ENCODE data around the gene NARS2.
"Not testable (repeated sequence)": the region's sequence is repeated elsewhere in the genome, so short reads cannot be mapped to it uniquely, and the experiment has no call there.

NARS2 gene

DNA sequence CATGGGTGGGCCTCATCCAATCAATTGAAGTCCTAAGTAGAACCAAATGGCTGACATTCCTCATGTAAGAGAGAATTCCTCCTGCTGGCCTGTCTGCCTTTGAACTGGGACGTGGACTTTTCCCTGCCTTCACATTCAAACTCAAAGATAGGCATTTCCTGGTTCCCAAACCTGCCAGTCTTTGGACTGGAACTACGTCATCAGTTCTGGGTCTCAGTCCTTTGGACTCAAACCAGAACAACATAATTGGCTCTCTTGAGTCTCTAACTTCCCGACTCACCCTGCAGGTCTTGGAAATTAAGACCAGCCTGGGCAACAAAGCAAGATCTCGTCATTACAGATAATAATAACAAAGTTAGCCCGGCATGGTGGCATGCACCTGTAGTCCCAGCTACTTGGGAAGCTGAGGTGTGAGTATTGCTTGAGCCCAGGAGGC lies 38.7 kb upstream of the NARS2 start:
- Histone ChIP-seq H3K9me3 (ENCODE audit: control insufficient read depth, low read length) (peaks cover 5% of the 10 kb centered on the region), H2AFZ (ENCODE audit: low read depth, low read length) (no peak overlapping the region), H2AK5ac (ENCODE audit: low read length, severe bottlenecking) (no peak overlapping the region), H3K79me1 (replicated peaks; ENCODE audit: low read length, poor library complexity, severe bottlenecking) (no peaks in the 10 kb centered on the region), H2BK15ac (ENCODE audit: low read depth, poor library complexity, severe bottlenecking) (no peak overlapping the region), H4K8ac (ENCODE audit: low read length) (no peak overlapping the region), H3K4me2 (ENCODE audit: low read length, poor library complexity, severe bottlenecking) (no peak overlapping the region), H3K9ac (ENCODE audit: low read length) (no peak overlapping the region), H3K36me3 (ENCODE audit: control insufficient read depth in 1 of 2, insufficient read depth in 2 of 2, low read depth in 1 of 2, low read length in 2 of 2) (no peaks in the 10 kb centered on the region), H2BK5ac (ENCODE audit: low read depth, low read length, poor library complexity, severe bottlenecking) (no peak overlapping the region), H4K91ac (ENCODE audit: low read length) (no peak overlapping the region), H2BK120ac (ENCODE audit: low read depth, low read length) (no peak overlapping the region), H3K4me1 (ENCODE audit: control insufficient read depth, insufficient read depth, low read depth, low read length) (no peaks in the 10 kb centered on the region), H3K27ac (ENCODE audit: low read length, poor library complexity, severe bottlenecking) (no peak overlapping the region), H3K14ac (ENCODE audit: low read length in 2 of 2) (no peak overlapping the region), H3K4ac (ENCODE audit: low read depth in 1 of 2, low read length in 2 of 2) (no peak overlapping the region), H2BK12ac (ENCODE audit: low read length in 2 of 2) (no peak overlapping the region), H3K4me3 (ENCODE audit: insufficient read depth in 1 of 2, low read depth in 1 of 2, low read length in 2 of 2) (no peak overlapping the region), H3K18ac (ENCODE audit: low read depth in 1 of 2, low read length in 2 of 2) (no peak overlapping the region), H3K27me3 (ENCODE audit: control insufficient read depth in 1 of 2, insufficient read depth in 1 of 2, low read length in 2 of 2) (peaks cover 0 to 4% of the 10 kb centered on the region in 2 experiments), H3K23ac (ENCODE audit: low read length in 2 of 2) (no peak overlapping the region)
- 66% methylated on average over 5 of the region's 5 CpGs for WGBS
- DNase-seq, result no peak

DNA sequence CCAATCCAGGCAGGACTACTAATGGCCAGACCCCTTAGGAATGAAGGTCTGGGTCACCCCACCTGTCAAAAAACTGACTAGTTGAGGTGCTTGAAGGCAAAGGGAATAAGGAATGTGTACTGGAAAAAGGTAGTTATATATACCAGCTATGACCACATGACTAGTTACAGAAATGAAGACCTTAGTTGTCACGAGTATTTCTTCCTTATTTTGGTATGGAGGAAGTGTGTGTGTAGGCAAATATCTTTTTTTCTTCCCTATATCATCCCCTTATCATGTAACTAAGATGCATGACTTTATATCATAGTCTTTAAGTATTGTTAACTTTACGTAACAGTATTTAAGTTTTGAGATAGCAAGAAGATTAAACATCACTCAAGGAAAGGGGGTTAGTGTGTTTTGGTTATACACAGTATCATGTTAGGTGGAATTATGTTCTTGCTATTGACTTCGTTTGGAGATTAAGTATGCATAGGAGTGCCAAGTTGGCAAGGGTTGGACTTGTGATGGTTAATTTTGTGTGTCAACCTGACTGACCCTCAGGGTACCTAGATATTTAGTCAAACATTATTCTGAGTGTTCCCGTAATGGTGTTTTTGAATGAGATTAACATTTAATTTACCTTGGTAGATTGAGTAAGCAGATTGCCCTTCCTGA lies 38.2 kb upstream of the NARS2 start:
- Histone ChIP-seq H2BK5ac (ENCODE audit: low read depth, low read length, poor library complexity, severe bottlenecking) (no peak overlapping the region), H3K4me1 (ENCODE audit: control insufficient read depth, insufficient read depth, low read depth, low read length) (no peaks in the 10 kb centered on the region), H3K4ac (ENCODE audit: low read depth in 1 of 2, low read length in 2 of 2) (no peak overlapping the region), H3K4me2 (ENCODE audit: low read length, poor library complexity, severe bottlenecking) (no peak overlapping the region), H4K8ac (ENCODE audit: low read length) (no peak overlapping the region), H3K9me3 (ENCODE audit: control insufficient read depth, low read length) (peaks cover under 1% of the 10 kb centered on the region), H3K23ac (ENCODE audit: low read length in 2 of 2) (no peak overlapping the region), H2AK5ac (ENCODE audit: low read length, severe bottlenecking) (no peak overlapping the region), H3K18ac (ENCODE audit: low read depth in 1 of 2, low read length in 2 of 2) (no peak overlapping the region), H4K91ac (ENCODE audit: low read length) (no peak overlapping the region), H3K27ac (ENCODE audit: low read length, poor library complexity, severe bottlenecking) (no peak overlapping the region), H3K79me1 (replicated peaks; ENCODE audit: low read length, poor library complexity, severe bottlenecking) (no peaks in the 10 kb centered on the region), H3K9ac (ENCODE audit: low read length) (no peak overlapping the region), H2BK120ac (ENCODE audit: low read depth, low read length) (no peak overlapping the region), H3K27me3 (ENCODE audit: control insufficient read depth in 1 of 2, insufficient read depth in 1 of 2, low read length in 2 of 2) (peaks cover 0 to 4% of the 10 kb centered on the region in 2 experiments), H2AFZ (ENCODE audit: low read depth, low read length) (no peak overlapping the region), H3K4me3 (ENCODE audit: insufficient read depth in 1 of 2, low read depth in 1 of 2, low read length in 2 of 2) (no peak overlapping the region), H2BK15ac (ENCODE audit: low read depth, poor library complexity, severe bottlenecking) (no peak overlapping the region), H3K14ac (ENCODE audit: low read length in 2 of 2) (no peak overlapping the region), H2BK12ac (ENCODE audit: low read length in 2 of 2) (no peak overlapping the region), H3K36me3 (ENCODE audit: control insufficient read depth in 1 of 2, insufficient read depth in 2 of 2, low read depth in 1 of 2, low read length in 2 of 2) (no peaks in the 10 kb centered on the region)
- 83% methylated on average over 3 of the region's 4 CpGs for WGBS
- no peak for DNase-seq

DNA sequence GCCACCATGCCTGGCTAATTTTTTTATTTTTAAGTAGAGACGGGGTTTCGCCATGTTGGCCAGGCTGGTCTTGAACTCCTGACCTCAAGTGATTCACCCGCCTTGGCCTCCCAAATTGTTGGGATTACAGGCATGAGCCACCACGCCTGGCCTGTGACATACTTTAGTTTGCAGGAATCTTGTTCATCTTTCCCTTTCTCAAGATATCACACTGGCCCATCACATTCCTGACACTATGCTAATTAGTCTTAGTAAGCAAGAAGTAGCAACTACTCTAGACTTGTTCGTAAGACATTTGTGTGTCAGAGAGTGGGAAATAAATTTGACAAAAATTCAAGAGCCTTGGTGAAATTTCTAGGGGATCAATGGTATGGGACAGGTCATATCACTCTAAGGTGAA lies 34.7 kb upstream of the NARS2 start:
- not testable (repeated sequence) for DNase-seq; H3K79me1 ChIP-seq (replicated peaks; ENCODE audit: low read length, poor library complexity, severe bottlenecking); H3K36me3 ChIP-seq (ENCODE audit: control insufficient read depth in 1 of 2, insufficient read depth in 2 of 2, low read depth in 1 of 2, low read length in 2 of 2); H2AFZ ChIP-seq (ENCODE audit: low read depth, low read length); H4K8ac ChIP-seq (ENCODE audit: low read length); H3K14ac ChIP-seq (ENCODE audit: low read length in 2 of 2); H3K4me3 ChIP-seq (ENCODE audit: insufficient read depth in 1 of 2, low read depth in 1 of 2, low read length in 2 of 2); H2AK5ac ChIP-seq (ENCODE audit: low read length, severe bottlenecking); H2BK120ac ChIP-seq (ENCODE audit: low read depth, low read length); H3K27ac ChIP-seq (ENCODE audit: low read length, poor library complexity, severe bottlenecking); H3K4ac ChIP-seq (ENCODE audit: low read depth in 1 of 2, low read length in 2 of 2); H3K23ac ChIP-seq (ENCODE audit: low read length in 2 of 2); H3K18ac ChIP-seq (ENCODE audit: low read depth in 1 of 2, low read length in 2 of 2); H2BK12ac ChIP-seq (ENCODE audit: low read length in 2 of 2); H4K91ac ChIP-seq (ENCODE audit: low read length); H3K4me1 ChIP-seq (ENCODE audit: control insufficient read depth, insufficient read depth, low read depth, low read length); H3K9ac ChIP-seq (ENCODE audit: low read length); H3K9me3 ChIP-seq (ENCODE audit: control insufficient read depth, low read length); H3K4me2 ChIP-seq (ENCODE audit: low read length, poor library complexity, severe bottlenecking); H2BK15ac ChIP-seq (ENCODE audit: low read depth, poor library complexity, severe bottlenecking); H2BK5ac ChIP-seq (ENCODE audit: low read depth, low read length, poor library complexity, severe bottlenecking); H3K27me3 ChIP-seq (ENCODE audit: control insufficient read depth in 1 of 2, insufficient read depth in 1 of 2, low read length in 2 of 2)
- 92% methylated on average over 4 of the region's 5 CpGs for WGBS

DNA sequence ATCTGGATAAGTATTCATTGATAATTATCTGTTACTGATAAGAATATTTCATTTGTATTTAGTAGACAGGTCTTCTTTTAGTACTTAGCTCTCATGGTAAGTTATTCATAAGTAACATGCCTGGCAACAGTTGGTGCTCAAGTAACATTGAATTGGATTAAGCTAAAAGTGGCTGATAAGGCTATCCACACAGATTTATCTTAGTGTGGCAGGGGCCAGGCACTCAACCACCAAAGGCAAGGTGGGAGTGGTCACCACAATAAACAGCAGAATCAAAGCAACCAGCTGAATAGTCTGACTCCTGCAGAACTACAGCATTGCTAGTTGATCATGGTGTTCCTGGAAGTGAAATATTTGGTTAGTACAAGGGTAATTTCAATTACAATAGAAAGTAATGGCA lies 33.0 kb upstream of the NARS2 start:
- Histone ChIP-seq H2BK12ac (ENCODE audit: low read length in 2 of 2) (no peak overlapping the region), H3K79me1 (replicated peaks; ENCODE audit: low read length, poor library complexity, severe bottlenecking) (no peaks in the 10 kb centered on the region), H3K9ac (ENCODE audit: low read length) (no peak overlapping the region), H3K27ac (ENCODE audit: low read length, poor library complexity, severe bottlenecking) (no peak overlapping the region), H3K23ac (ENCODE audit: low read length in 2 of 2) (no peak overlapping the region), H4K91ac (ENCODE audit: low read length) (no peak overlapping the region), H3K18ac (ENCODE audit: low read depth in 1 of 2, low read length in 2 of 2) (no peak overlapping the region), H3K14ac (ENCODE audit: low read length in 2 of 2) (no peak overlapping the region), H4K8ac (ENCODE audit: low read length) (no peak overlapping the region), H3K27me3 (ENCODE audit: control insufficient read depth in 1 of 2, insufficient read depth in 1 of 2, low read length in 2 of 2) (no peaks in the 10 kb centered on the region), H3K9me3 (ENCODE audit: control insufficient read depth, low read length) (no peaks in the 10 kb centered on the region), H3K4me3 (ENCODE audit: insufficient read depth in 1 of 2, low read depth in 1 of 2, low read length in 2 of 2) (no peak overlapping the region), H2BK5ac (ENCODE audit: low read depth, low read length, poor library complexity, severe bottlenecking) (no peak overlapping the region), H3K4ac (ENCODE audit: low read depth in 1 of 2, low read length in 2 of 2) (no peak overlapping the region), H3K4me1 (ENCODE audit: control insufficient read depth, insufficient read depth, low read depth, low read length) (no peaks in the 10 kb centered on the region), H2AFZ (ENCODE audit: low read depth, low read length) (no peak overlapping the region), H2BK120ac (ENCODE audit: low read depth, low read length) (no peak overlapping the region), H2BK15ac (ENCODE audit: low read depth, poor library complexity, severe bottlenecking) (no peak overlapping the region), H2AK5ac (ENCODE audit: low read length, severe bottlenecking) (no peak overlapping the region), H3K4me2 (ENCODE audit: low read length, poor library complexity, severe bottlenecking) (no peak overlapping the region), H3K36me3 (ENCODE audit: control insufficient read depth in 1 of 2, insufficient read depth in 2 of 2, low read depth in 1 of 2, low read length in 2 of 2) (no peaks in the 10 kb centered on the region)
- no peak for DNase-seq

All from mesenchymal stem cell (in vitro differentiated cells and primary cell).